HG02870 (cell line): Measurements from ENCODE around the gene VAMP2.
A peak's percentile ranks its signal among the peaks of the same experiment; 100 is the strongest.

Experiments
- ATAC-seq: cut with Tn5 transposase; IDR thresholded peaks from one replicate; pipeline ENCODE4 v1.9.1; 2021; ENCODE audit warnings: mild to moderate bottlenecking, moderate library complexity; ENCODE audit not compliant: unreplicated experiment

VAMP2 gene

DNA sequence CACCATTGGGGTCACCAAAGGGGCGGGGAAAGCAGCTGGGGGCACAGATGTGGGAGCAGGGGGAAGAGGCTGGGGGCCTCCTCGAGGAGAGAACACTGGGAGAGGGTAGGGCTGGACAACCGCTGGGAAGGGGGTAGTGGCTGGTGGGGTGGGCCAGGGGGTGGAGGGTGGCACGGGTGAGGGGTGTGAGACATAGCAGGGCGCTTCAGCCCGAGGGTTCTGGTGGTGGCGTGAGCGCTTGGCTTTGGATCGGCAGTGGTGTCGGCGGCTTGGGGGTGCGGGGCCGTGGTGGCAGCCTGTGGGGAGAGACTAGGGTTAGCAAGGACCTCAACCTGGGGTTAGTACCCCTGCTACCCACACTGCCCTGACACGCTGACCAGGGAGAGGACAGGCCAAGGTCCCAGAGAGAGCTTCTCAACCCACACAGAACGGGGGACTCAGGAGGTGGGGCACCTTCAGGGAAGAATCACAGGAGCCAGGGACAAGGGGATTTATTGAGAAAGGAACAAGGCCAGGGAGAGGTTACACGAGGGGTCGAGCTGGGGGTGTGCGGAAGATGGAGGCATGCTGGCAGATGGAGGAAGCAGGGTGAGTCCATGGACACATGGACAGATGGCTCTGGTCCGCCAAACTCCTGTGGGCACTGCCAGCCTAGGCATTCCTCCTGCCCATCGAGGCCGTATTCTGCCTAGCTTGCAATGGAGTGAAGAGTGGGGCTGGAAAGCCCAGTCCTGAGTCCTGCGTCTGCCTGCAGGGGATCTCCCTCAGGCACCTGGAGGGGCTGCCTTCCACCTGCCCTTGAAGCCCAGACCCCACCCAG lies 19.0 kb downstream of the VAMP2 start:
- ATAC-seq: no peak

GRCh38 chr17:8142887-8143580 lies 19.7 kb downstream of the VAMP2 start:
- no peak for ATAC-seq

DNA sequence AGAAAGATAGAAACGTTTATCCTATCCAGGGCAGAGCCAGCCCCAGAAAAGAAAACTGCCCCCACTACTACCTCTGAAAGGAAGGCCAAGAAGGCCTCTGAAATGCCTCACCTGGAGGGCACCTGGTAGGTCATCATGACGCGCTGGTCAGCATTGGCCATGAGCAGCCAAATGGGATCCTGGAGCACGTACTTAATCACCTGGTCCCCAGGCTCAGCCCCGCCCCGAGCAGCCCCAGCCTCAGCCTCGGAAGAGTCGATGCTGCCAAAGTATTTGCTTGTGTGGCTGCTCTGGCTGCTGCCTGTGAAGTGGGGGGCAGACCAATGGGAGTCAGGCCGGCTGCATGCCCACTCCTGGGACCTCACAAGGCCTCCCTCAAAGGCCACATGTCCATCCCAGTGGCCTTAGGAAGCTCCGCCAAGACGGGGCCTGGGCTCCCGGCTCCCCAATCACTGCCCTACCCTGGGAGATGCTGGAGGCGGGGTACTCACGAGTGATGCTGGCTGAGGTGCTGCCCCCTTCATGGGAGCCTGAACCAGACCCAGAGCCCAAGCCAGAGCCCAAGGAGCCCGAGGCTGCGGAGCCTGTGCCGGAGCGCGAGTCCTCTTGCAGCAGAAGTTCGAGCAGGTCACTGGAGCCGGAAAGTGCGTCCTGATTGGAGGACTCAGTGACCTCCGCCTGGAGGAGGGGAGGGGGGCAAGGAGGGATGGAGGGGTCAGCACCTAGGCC lies 20.4 kb downstream of the VAMP2 start:
- no peak for ATAC-seq

- ATAC-seq: no peak
These were observed 21.0 kb downstream of the VAMP2 start for GRCh38 chr17:8141741-8142140.

DNA sequence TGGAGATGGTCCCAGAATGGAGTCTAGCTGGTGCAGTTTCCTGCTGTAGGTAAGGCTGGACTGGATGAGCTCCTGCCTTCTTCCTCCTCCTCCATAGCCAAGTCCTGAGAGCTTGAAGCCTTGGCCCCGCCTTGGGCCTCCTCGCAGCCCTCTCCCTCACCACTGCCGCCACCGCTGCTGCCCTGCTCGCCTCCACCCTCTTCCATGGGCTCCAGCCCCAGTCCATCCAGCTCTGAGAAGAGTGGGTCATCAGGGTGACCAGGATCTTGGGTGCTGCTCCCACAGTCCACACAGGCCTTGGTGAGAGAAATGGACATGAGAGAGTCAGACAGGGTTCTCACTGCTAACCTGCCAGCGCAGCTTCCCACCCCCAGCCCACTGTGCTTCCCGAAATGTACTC lies 21.7 kb downstream of the VAMP2 start:
- ATAC-seq: no peak

DNA sequence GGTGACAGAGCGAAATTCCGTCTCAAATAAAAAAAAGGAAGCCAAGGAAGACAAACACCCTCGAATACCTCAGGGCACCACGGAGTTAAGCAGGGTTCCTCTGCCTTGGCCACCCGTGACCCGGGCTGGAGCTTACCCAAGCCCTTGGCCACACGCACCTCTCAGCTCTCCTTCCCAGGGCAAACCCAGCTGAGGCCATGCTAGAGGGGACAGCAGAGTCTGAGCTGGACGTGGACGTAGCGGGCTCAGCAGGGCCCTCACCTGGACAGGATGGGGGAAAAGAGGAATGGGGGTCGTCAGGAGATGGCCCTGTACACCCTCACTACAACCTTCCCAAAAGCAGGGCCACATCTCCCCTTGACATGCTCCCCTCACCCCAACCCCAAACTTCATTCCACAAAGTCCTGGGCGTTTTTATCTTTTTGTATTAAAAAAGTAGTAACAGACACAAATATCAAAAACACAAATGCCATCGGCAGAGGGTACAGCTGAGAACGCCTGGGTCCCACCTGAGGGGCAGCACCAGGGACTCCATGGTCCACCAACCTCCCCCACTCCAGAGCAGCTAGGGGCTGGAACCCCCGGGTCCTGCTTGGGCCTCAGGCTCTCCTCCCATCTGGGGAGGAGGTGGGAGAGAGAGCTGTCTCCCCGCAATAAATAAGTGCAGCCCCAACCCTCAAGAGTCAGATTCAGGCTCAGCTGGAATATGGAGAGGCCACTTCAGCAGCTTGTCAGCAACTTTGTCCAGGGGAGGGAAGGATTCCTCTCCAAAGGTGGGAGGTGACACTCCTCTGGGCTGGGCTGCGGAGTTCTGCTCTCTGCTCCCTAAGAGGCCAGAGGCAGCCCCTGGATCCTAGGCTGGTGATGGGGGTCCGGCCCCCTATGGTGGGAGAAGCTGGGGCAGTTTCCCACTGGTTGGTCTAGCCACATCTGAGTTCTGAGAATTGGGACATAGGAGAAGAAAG lies 22.4 kb downstream of the VAMP2 start:
- ATAC-seq: no peak

- ATAC-seq: peak; percentile 80
These were observed 23.9 kb downstream of the VAMP2 start for GRCh38 chr17:8138672-8139371.

DNA sequence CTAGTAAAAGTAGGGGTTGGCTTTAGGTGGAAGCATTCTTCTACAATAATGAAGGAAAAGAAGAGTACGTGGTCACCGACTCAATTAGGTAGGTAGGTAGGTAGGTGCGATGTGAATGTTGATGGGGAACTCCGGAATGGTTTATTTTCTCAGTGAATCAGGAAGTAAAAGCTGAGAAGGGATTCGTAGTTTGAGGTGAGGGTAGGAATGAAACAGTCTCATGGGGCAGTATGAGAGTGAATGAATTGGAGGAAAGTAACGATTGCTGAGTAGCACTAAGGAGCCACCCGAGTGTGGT lies 24.4 kb downstream of the VAMP2 start:
- ATAC-seq: no peak

GRCh38 chr17:8137645-8138373 lies 24.9 kb downstream of the VAMP2 start:
- ATAC-seq: no peak

GRCh38 chr17:8133941-8134340 lies 28.8 kb downstream of the VAMP2 start:
- ATAC-seq: no peak

DNA sequence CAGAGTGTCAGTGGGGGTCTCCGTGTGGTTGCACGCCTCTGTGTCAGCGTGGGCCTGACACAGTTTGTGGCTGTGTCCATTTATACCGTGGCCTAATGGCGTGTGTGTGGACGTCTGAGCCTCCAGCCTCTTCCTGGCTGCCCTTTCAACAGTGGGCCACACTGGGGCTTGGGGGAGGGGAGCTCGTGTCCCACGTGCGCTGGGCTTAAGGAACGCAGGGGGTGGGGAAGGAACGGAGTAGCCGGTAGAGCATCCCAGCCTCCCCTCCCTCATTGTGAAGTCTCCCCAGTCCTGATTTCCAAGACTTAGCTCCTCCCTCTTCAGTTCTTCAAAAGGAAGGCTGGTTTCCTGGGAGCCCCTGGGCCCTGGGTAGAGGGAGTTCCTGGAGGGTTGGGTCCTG lies 29.3 kb downstream of the VAMP2 start:
- no peak for ATAC-seq

GRCh38 chr17:8131844-8132441 lies 30.8 kb downstream of the VAMP2 start:
- ATAC-seq: no peak

DNA sequence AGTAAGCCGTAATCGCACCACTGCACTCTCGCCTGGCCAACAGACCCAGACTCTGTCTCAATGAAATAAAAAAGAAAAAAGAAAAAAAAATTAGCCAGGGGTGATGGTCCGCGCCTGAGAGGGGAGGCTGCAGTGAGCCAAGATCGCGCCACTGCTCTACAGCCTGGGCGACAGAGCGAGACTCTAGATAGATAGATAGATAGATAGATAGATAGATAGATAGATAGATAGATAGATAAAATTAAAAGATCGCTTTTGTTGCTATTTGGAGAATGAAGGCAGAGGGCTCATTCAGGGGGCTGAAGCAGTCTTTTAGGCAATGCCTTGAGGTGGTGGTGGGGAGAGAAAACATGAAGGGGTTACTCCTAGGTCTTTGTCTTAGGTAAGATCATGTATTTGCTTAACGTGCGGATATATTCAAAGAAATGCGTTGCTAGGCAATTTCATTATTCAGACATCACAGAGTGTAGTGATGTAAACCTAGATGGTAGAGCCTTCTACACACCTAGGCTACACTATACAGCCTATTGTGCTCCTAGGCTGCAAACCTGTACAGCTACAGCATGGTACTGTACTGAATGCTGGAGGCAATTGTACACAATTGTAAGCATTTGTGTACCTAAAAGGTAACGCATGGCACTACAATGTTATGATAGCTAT lies 34.5 kb downstream of the VAMP2 start:
- no peak for ATAC-seq

GRCh38 chr17:8126491-8127066 lies 36.2 kb downstream of the VAMP2 start:
- ATAC-seq: no peak

- no peak for ATAC-seq
These were observed 36.7 kb downstream of the VAMP2 start for GRCh38 chr17:8125947-8126490.

DNA sequence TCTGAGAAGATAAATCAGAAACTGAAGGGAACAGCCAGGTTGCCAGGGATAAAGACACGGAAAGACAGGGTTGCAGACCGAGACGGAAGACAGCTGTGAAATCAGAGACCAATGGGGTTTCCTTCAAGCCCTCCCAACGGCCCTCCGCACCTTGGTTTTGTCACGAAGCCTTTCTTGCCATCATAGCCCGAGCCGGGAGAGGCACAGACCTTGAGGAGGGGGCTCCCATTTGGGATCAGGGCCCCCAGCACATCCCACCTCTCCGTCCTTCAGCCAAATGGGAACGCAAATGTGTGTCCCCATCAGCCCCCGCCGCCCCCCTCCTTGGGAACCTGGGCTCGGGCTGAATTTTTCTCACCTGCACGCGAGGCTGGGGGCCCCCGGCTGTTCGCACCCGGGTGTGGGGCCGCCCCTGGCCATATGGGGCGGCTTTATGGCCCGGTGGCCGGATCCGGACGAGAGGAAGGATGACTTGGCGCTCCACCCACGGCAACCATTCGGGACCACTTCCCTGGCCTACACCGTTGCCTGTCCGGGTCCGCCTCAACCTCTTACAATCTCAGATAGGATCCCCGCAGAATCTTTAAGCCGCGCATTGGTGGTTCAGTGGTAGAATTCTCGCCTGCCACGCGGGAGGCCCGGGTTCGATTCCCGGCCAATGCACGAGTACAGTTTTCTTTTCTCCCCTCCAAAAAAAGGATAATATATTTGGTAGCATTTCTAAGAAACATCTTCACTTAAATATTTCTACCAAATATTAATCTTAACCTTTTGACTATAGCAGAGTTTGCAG lies 37.4 kb downstream of the VAMP2 start:
- no peak for ATAC-seq
